BE2C (cell line): ENCODE measurements around the gene CHCHD1.

Experiments used
- DNase-seq: peaks from one replicate; pipeline ENCODE4 v3.0.0-alpha.2; 2020
- H3K27me3 ChIP-seq: fragments of 250-450 bp; sonication (Bioruptor Pico); 2 replicates; pipeline ENCODE4 v1.5.1; 2020; ENCODE audit warnings: mild to moderate bottlenecking
- H3K36me3 ChIP-seq: fragments of 250-450 bp; sonication (Bioruptor Pico); 2 replicates; pipeline ENCODE4 v1.5.1; 2020; ENCODE audit warnings: mild to moderate bottlenecking
- H3K4me1 ChIP-seq: fragments of 250-450 bp; sonication (Bioruptor Pico); 2 replicates; pipeline ENCODE4 v1.5.1; 2020
- H3K4me3 ChIP-seq: 2 replicates; pipeline ENCODE4 v1.5.1; 2011; ENCODE audit warnings: low read depth, low read length
- H3K9me3 ChIP-seq: fragments of 250-450 bp; sonication (Bioruptor Pico); 2 replicates; pipeline ENCODE4 v1.5.1; 2020
- CTCF ChIP-seq: IDR thresholded peaks from 2 replicates; pipeline ENCODE4 v1.5.1; 2012; ENCODE audit warnings: mild to moderate bottlenecking, low read depth, low read length

CHCHD1 gene

GRCh38 chr10:73773152-73773879, 8.5 kb upstream of the CHCHD1 start:
- peaks cover 5% of the 10 kb centered on the region for H3K4me1 ChIP-seq
- no peaks in the 10 kb centered on the region for H3K27me3 ChIP-seq
- no peak for TF ChIP-seq CTCF
- no peaks in the 10 kb centered on the region for H3K9me3 ChIP-seq
- no peak for DNase-seq
- peak overlapping the region; percentile 88 for H3K4me3 ChIP-seq
- H3K36me3 ChIP-seq, result peaks cover 24% of the 10 kb centered on the region

GRCh38 chr10:73774637-73775036, 7.2 kb upstream of the CHCHD1 start:
- Histone ChIP-seq H3K4me3 (peak overlapping the region; percentile 88), H3K4me1 (peaks cover 5% of the 10 kb centered on the region), H3K27me3 (no peaks in the 10 kb centered on the region), H3K9me3 (no peaks in the 10 kb centered on the region), H3K36me3 (peaks cover 20% of the 10 kb centered on the region)
- DNase-seq, result no peak
- peak; percentile 38 for TF ChIP-seq CTCF

DNA sequence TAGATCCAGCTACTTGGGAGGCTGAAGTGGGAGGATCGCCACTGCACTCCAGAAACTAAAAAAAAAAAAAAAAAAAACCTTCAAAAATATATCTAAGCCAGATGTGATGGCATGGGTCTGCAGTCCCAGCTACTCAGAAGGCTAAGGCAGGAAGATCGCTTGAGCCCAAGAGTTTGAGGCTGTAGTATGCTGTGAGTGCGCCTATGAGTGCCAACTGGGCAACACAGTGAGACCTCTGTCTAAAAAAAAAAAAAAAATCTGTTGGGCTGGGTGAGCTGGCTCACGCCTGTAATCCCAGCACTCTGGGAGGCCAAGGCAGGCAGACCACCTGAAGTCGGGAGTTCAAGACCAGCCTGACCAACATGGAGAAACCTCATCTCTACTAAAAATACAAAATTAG, 2.8 kb upstream of the CHCHD1 start:
- DNase-seq, result no peak
- no peak overlapping the region for H3K4me3 ChIP-seq
- no peaks in the 10 kb centered on the region for H3K27me3 ChIP-seq
- peaks cover 5% of the 10 kb centered on the region for H3K4me1 ChIP-seq
- H3K36me3 ChIP-seq, result peaks cover 9% of the 10 kb centered on the region
- no peak for TF ChIP-seq CTCF
- H3K9me3 ChIP-seq, result no peaks in the 10 kb centered on the region

GRCh38 chr10:73779539-73780197, 2.2 kb upstream of the CHCHD1 start:
- DNase-seq, result no peak
- no peaks in the 10 kb centered on the region for H3K27me3 ChIP-seq
- H3K4me3 ChIP-seq, result no peak overlapping the region
- H3K9me3 ChIP-seq, result no peaks in the 10 kb centered on the region
- TF ChIP-seq CTCF, result no peak
- peaks cover 9% of the 10 kb centered on the region for H3K36me3 ChIP-seq
- peaks cover 5% of the 10 kb centered on the region for H3K4me1 ChIP-seq

GRCh38 chr10:73780301-73780700, 1.5 kb upstream of the CHCHD1 start:
- peaks cover under 1% of the 10 kb centered on the region for H3K4me1 ChIP-seq
- peaks cover 9% of the 10 kb centered on the region for H3K36me3 ChIP-seq
- TF ChIP-seq CTCF, result no peak
- peak overlapping the region; percentile 89 for H3K4me3 ChIP-seq
- DNase-seq, result no peak
- no peaks in the 10 kb centered on the region for H3K27me3 ChIP-seq
- no peaks in the 10 kb centered on the region for H3K9me3 ChIP-seq

DNA sequence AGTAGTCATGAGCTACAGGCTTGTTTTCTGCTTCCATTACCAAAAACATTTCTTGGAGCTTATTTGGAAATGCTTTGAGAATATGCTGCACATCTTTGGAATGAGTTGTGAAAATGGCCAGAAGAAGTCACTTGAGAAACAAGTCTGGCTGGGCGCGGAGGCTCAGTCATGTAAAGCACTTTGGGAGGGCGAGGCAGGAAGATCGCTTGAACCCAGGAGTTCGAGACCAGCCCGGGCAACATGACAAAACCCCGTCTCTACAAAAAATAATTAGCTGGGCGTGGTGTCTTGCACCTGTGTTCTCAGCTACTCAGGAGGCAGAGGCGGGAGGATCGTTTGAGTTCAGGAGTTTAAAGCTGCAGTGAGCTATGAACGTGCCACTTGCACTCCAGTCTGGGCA, 882 bp upstream of the CHCHD1 start:
- Histone ChIP-seq H3K4me3 (peak overlapping the region; percentile 89), H3K27me3 (no peaks in the 10 kb centered on the region), H3K9me3 (no peaks in the 10 kb centered on the region), H3K4me1 (no peaks in the 10 kb centered on the region; the same call in 1 of the 2 replicates), H3K36me3 (peaks cover 5% of the 10 kb centered on the region)
- TF ChIP-seq CTCF, result no peak
- no peak for DNase-seq
